ENCODE results near the gene MAGOHB. TPM values are rescaled to one million over a fixed set of nuclear protein-coding genes. Genes with fewer than 3 reads are reported as not detected.

MAGOHB gene
- polyA plus RNA-seq, 1 of the 3 experiments (the other 2 are of a cell fraction) = 15.7 TPM

DNA sequence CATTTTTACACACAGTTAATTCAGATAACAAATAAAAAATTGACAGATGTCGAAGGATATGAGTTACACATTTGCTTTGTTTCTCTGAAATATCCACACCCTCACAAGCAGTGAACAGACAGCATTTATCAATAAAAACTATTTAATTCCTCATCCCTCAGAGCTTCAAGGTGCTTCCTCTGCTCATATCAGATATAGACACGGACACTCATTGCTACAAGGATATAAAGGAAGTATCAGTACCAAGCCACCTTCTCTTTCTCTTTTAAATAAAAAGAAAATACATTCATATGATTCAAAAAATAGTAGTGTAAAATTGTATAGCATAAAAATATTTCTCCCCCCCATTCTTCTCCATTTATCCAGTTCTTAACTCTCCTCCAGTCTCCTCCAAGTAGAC is 21.9 kb upstream of the MAGOHB start (continued):
- no peak for TF ChIP-seq REST (IDR thresholded peaks at IDR 0.05; ENCODE audit: low read depth, low read length)

DNA sequence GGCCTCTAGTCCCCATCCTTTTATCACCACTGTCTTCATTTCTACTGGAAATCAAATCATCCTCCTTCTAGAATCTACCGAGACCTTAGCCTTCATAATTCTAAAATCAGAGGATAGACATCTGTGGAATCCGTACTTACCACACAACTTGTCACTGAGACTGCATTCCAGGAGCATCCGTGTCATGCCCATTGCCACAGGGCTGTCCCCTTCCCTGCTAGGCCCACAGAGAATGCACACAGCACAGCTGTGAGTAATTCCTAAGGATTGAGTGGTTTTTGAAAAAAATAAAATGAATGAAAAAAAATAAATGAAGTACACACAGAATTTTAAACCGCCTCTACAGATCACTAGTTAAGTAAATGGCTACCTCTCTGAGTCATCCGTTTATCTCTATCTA is 21.0 kb upstream of the MAGOHB start:
- DNase-seq = no peak
- ChIA-PET CTCF (no interaction called here), POLR2A (no interaction called here)
- WGBS (ENCODE audit: low lambda C conversion rate) = 6% methylated on average over 5 of the region's 5 CpGs
- no peak overlapping the region for H3K4me3 ChIP-seq (ENCODE audit: low read depth in 2 of 2, low read length in 1 of 2)
- H3F3A ChIP-seq (replicated peaks; ENCODE audit: insufficient read depth) = no peaks in the 10 kb centered on the region
- no peak overlapping the region for H3K9ac ChIP-seq
- H3K9me3 ChIP-seq = no peaks in the 10 kb centered on the region
- no peaks in the 10 kb centered on the region for H3K9me2 ChIP-seq
- H3K79me2 ChIP-seq (ENCODE audit: insufficient read depth) = no peaks in the 10 kb centered on the region
- no peak overlapping the region for H3K4me2 ChIP-seq
- no peak overlapping the region for H3K27ac ChIP-seq (ENCODE audit: low read depth in 2 of 2, low read length in 1 of 2)
- no peak for TF ChIP-seq FOXJ3 (CRISPR knock-in tag; IDR thresholded peaks at IDR 0.05)
- no peak for TF ChIP-seq PBX3 (IDR thresholded peaks at IDR 0.05)
- TF ChIP-seq FOSL2 (IDR thresholded peaks at IDR 0.05; ENCODE audit: borderline replicate concordance, low read depth) = no peak
- no peak for TF ChIP-seq FOXM1 (IDR thresholded peaks at IDR 0.05; ENCODE audit: low read depth)
- no peak for TF ChIP-seq GABPA (IDR thresholded peaks at IDR 0.05; ENCODE audit: low read depth)
- TF ChIP-seq TAF1 (IDR thresholded peaks at IDR 0.05; ENCODE audit: borderline replicate concordance, low read depth, low read length) = no peak
- TF ChIP-seq EZH2phosphoT487 (IDR thresholded peaks at IDR 0.05; ENCODE audit: borderline replicate concordance, low read depth) = no peak
- TF ChIP-seq SIN3A (IDR thresholded peaks at IDR 0.05; ENCODE audit: borderline replicate concordance, low read depth, low read length) = no peak
- no peak for TF ChIP-seq GATA2 (CRISPR knock-in tag; IDR thresholded peaks at IDR 0.05)
- TF ChIP-seq NRF1 (IDR thresholded peaks at IDR 0.05; ENCODE audit: low read depth, low read length) = no peak
- TF ChIP-seq SMC3 (IDR thresholded peaks at IDR 0.05; ENCODE audit: low read depth, low read length) = no peak
- no peak for TF ChIP-seq RXRA (IDR thresholded peaks at IDR 0.05; ENCODE audit: borderline replicate concordance, low read depth)
- TF ChIP-seq, protein P1, sequence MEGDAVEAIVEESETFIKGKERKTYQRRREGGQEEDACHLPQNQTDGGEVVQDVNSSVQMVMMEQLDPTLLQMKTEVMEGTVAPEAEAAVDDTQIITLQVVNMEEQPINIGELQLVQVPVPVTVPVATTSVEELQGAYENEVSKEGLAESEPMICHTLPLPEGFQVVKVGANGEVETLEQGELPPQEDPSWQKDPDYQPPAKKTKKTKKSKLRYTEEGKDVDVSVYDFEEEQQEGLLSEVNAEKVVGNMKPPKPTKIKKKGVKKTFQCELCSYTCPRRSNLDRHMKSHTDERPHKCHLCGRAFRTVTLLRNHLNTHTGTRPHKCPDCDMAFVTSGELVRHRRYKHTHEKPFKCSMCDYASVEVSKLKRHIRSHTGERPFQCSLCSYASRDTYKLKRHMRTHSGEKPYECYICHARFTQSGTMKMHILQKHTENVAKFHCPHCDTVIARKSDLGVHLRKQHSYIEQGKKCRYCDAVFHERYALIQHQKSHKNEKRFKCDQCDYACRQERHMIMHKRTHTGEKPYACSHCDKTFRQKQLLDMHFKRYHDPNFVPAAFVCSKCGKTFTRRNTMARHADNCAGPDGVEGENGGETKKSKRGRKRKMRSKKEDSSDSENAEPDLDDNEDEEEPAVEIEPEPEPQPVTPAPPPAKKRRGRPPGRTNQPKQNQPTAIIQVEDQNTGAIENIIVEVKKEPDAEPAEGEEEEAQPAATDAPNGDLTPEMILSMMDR (IDR thresholded peaks at IDR 0.05) = no peak
- no peak for TF ChIP-seq RCOR1 (IDR thresholded peaks at IDR 0.05; ENCODE audit: low read length)
- TF ChIP-seq CHD2 (IDR thresholded peaks at IDR 0.05; ENCODE audit: low read length, partially characterized antibody) = no peak
- TF ChIP-seq, protein P2, sequence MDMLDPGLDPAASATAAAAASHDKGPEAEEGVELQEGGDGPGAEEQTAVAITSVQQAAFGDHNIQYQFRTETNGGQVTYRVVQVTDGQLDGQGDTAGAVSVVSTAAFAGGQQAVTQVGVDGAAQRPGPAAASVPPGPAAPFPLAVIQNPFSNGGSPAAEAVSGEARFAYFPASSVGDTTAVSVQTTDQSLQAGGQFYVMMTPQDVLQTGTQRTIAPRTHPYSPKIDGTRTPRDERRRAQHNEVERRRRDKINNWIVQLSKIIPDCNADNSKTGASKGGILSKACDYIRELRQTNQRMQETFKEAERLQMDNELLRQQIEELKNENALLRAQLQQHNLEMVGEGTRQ (IDR thresholded peaks at IDR 0.05; ENCODE audit: borderline replicate concordance, low read depth, low read length) = no peak
- no peak for TF ChIP-seq NFIC (IDR thresholded peaks at IDR 0.05; ENCODE audit: borderline replicate concordance)
- no peak for TF ChIP-seq EP300 (IDR thresholded peaks at IDR 0.05; ENCODE audit: borderline replicate concordance in 1 of 2, low read depth in 1 of 2, low read length in 1 of 2)
- TF ChIP-seq RAD21 (IDR thresholded peaks at IDR 0.05; ENCODE audit: low read length) = no peak
- no peak for TF ChIP-seq TCF12 (IDR thresholded peaks at IDR 0.05)
- H4K20me1 ChIP-seq (ENCODE audit: insufficient read depth) = no peaks in the 10 kb centered on the region
- no peaks in the 10 kb centered on the region for H3K4me1 ChIP-seq (ENCODE audit: control insufficient read depth in 1 of 2, insufficient read depth in 2 of 2, low read depth in 1 of 2, low read length in 1 of 2)
- H3K27me3 ChIP-seq (ENCODE audit: insufficient read depth) = no peaks in the 10 kb centered on the region; the same call in 1 of the 2 replicates
- H3K36me3 ChIP-seq (replicated peaks in 1 of 2; ENCODE audit: control insufficient read depth in 1 of 2, insufficient read depth in 2 of 2, low read length in 1 of 2) = no peaks in the 10 kb centered on the region
- H2AFZ ChIP-seq (ENCODE audit: low read depth) = peak overlapping the region; percentile 9; the same call in 1 of the 2 replicates

Data from SK-N-SH (cell line).